ENCODE data around the gene KLC1.

Gene KLC1

GRCh38 chr14:103628221-103628683, 759 bp upstream of the KLC1 start:
- no peak for TF ChIP-seq REST (IDR thresholded peaks at IDR 0.05; ENCODE audit: low read depth)
- peak; percentile 87 for TF ChIP-seq MAX (IDR thresholded peaks at IDR 0.05)
- no peak for TF ChIP-seq RAD21 (IDR thresholded peaks at IDR 0.05; ENCODE audit: low read depth)
- no peak; the same call in none of the 2 replicates for TF ChIP-seq TCF12 (IDR thresholded peaks at IDR 0.05; ENCODE audit: low read depth)
- no peak for TF ChIP-seq EGR1 (IDR thresholded peaks at IDR 0.05)
- 0 out of 2 replicates have a peak, but pooled peaks have one; percentile 51 for TF ChIP-seq ZBTB7A (IDR thresholded peaks at IDR 0.05; ENCODE audit: low read depth)
- TF ChIP-seq YY1 (IDR thresholded peaks at IDR 0.05; ENCODE audit: low read depth) = 0 out of 2 replicates have a peak, but pooled peaks have one; percentile 29
- peak; percentile 27 for TF ChIP-seq NFIC (IDR thresholded peaks at IDR 0.05)
- TF ChIP-seq CREB1 (IDR thresholded peaks at IDR 0.05; ENCODE audit: low read depth) = no peak
- no peak for TF ChIP-seq USF1 (IDR thresholded peaks at IDR 0.05)
- no peak for TF ChIP-seq FOXM1 (IDR thresholded peaks at IDR 0.05; ENCODE audit: borderline replicate concordance, low read depth)
- peak; percentile 34; the same call in 1 of the 2 replicates for TF ChIP-seq TAF1 (IDR thresholded peaks at IDR 0.05; ENCODE audit: low read depth)

GRCh38 chr14:103629503-103630121, 601 bp downstream of the KLC1 start:
- TF ChIP-seq ZBTB7A (IDR thresholded peaks at IDR 0.05; ENCODE audit: low read depth) (0 out of 2 replicates have a peak, but pooled peaks have one; percentile 11), RAD21 (IDR thresholded peaks at IDR 0.05; ENCODE audit: low read depth) (no peak), TCF12 (IDR thresholded peaks at IDR 0.05; ENCODE audit: low read depth) (no peak), EGR1 (IDR thresholded peaks at IDR 0.05) (peak; percentile 56), CREB1 (IDR thresholded peaks at IDR 0.05; ENCODE audit: low read depth) (no peak)

GRCh38 chr14:103630364-103631108, 1.5 kb downstream of the KLC1 start:
- TF ChIP-seq RAD21 (IDR thresholded peaks at IDR 0.05; ENCODE audit: low read depth) (no peak), REST (IDR thresholded peaks at IDR 0.05; ENCODE audit: low read depth) (peak; percentile 29; the same call in 1 of the 2 replicates), EGR1 (IDR thresholded peaks at IDR 0.05) (no peak)

- TF ChIP-seq YY1 (IDR thresholded peaks at IDR 0.05; ENCODE audit: low read depth) = no peak
- no peak for TF ChIP-seq EP300 (IDR thresholded peaks at IDR 0.05; ENCODE audit: borderline replicate concordance)
- TF ChIP-seq TEAD4 (IDR thresholded peaks at IDR 0.05) = no peak
- TF ChIP-seq CEBPB (IDR thresholded peaks at IDR 0.05) = no peak
- TF ChIP-seq TAF1 (IDR thresholded peaks at IDR 0.05; ENCODE audit: low read depth) = no peak
- no peak for TF ChIP-seq NFIC (IDR thresholded peaks at IDR 0.05)
- no peak for TF ChIP-seq EGR1 (IDR thresholded peaks at IDR 0.05)
- no peak for TF ChIP-seq RAD21 (IDR thresholded peaks at IDR 0.05; ENCODE audit: low read depth)
- no peak for TF ChIP-seq ZBTB7A (IDR thresholded peaks at IDR 0.05; ENCODE audit: low read depth)
- no peak for TF ChIP-seq USF1 (IDR thresholded peaks at IDR 0.05)
Observed at GRCh38 chr14:103633391-103633790, 4.4 kb downstream of the KLC1 start.

GRCh38 chr14:103634156-103634555, 5.1 kb downstream of the KLC1 start:
- TF ChIP-seq FOXM1 (IDR thresholded peaks at IDR 0.05; ENCODE audit: borderline replicate concordance, low read depth) = no peak
- TF ChIP-seq CREB1 (IDR thresholded peaks at IDR 0.05; ENCODE audit: low read depth) = no peak
- no peak for TF ChIP-seq USF1 (IDR thresholded peaks at IDR 0.05)
- no peak for TF ChIP-seq ZBTB7A (IDR thresholded peaks at IDR 0.05; ENCODE audit: low read depth)
- TF ChIP-seq CEBPB (IDR thresholded peaks at IDR 0.05) = no peak
- TF ChIP-seq MAX (IDR thresholded peaks at IDR 0.05) = no peak
- no peak for TF ChIP-seq TCF12 (IDR thresholded peaks at IDR 0.05; ENCODE audit: low read depth)
- no peak for TF ChIP-seq EP300 (IDR thresholded peaks at IDR 0.05; ENCODE audit: borderline replicate concordance)
- TF ChIP-seq YY1 (IDR thresholded peaks at IDR 0.05; ENCODE audit: low read depth) = no peak
- TF ChIP-seq REST (IDR thresholded peaks at IDR 0.05; ENCODE audit: low read depth) = no peak
- no peak for TF ChIP-seq NFIC (IDR thresholded peaks at IDR 0.05)
- TF ChIP-seq TEAD4 (IDR thresholded peaks at IDR 0.05) = no peak
